Measurements from ENCODE around the gene NUDT14.

The NUDT14 gene
- total RNA-seq, result 2.5 to 9.0 (median 2.7) reads per million in 3 experiments

GRCh38 chr14:105180592-105181548 lies at the start of gene NUDT14:
TSS of gene NUDT14 (minus strand) at chr14:105181312. CDS start at chr14:105181209, 103 bp downstream.
- peak; percentile 78 for DNase-seq

GRCh38 chr14:105229099-105229655 lies 48.1 kb upstream of the NUDT14 start:
- no peak for DNase-seq

- no peak for DNase-seq
These were observed 47.5 kb upstream of the NUDT14 start for GRCh38 chr14:105228562-105228961.

- DNase-seq, result no peak
These were observed 46.2 kb upstream of the NUDT14 start for GRCh38 chr14:105227346-105227745.

- DNase-seq, result no peak
These were observed 45.1 kb upstream of the NUDT14 start for GRCh38 chr14:105226198-105226597.

- no peak for DNase-seq
These were observed 43.9 kb upstream of the NUDT14 start for GRCh38 chr14:105224845-105225570.

GRCh38 chr14:105223770-105224544 lies 42.8 kb upstream of the NUDT14 start:
- no peak for DNase-seq

- DNase-seq, result no peak
These were observed 42.1 kb upstream of the NUDT14 start for GRCh38 chr14:105223260-105223659.

GRCh38 chr14:105221598-105222178 lies 40.6 kb upstream of the NUDT14 start:
- DNase-seq, result no peak

- DNase-seq, result no peak
These were observed 39.8 kb upstream of the NUDT14 start for GRCh38 chr14:105220699-105221597.

GRCh38 chr14:105219753-105220152 lies 38.6 kb upstream of the NUDT14 start:
- no peak for DNase-seq

- no peak for DNase-seq
These were observed 38.0 kb upstream of the NUDT14 start for GRCh38 chr14:105219043-105219612.

- DNase-seq, result no peak
These were observed 37.5 kb upstream of the NUDT14 start for GRCh38 chr14:105218611-105219010.

GRCh38 chr14:105217774-105218173 lies 36.7 kb upstream of the NUDT14 start:
- DNase-seq, result no peak

- DNase-seq, result no peak
These were observed 35.6 kb upstream of the NUDT14 start for GRCh38 chr14:105216490-105217247.

- DNase-seq, result no peak
These were observed 34.5 kb upstream of the NUDT14 start for GRCh38 chr14:105215602-105216001.

- DNase-seq, result no peak
These were observed 33.3 kb upstream of the NUDT14 start for GRCh38 chr14:105214324-105214915.

- no peak for DNase-seq
These were observed 32.2 kb upstream of the NUDT14 start for GRCh38 chr14:105213361-105213760.

- DNase-seq, result no peak
These were observed 31.6 kb upstream of the NUDT14 start for GRCh38 chr14:105212541-105213300.

Data from central memory CD4-positive, alpha-beta T cell (primary cell).